Esophagus muscularis mucosa (tissue), 4 donors: ENCODE data around the gene MATCAP1.

Source experiments
- CTCF ChIP-seq, 3 experiments: fragments of 200-600 bp in 2 of 3; fragments of 450-650 bp in 1 of 3; sonication (generic) in 2 of 3; IDR thresholded peaks; one replicate each; pipeline ENCODE4 v1.5.1; 2017 to 2019; ENCODE audit warnings: antibody characterized with exemption in 3 of 3, mild to moderate bottlenecking in 2 of 3, moderate library complexity in 1 of 3
- EP300 ChIP-seq: sonication (generic); formaldehyde crosslinking; IDR thresholded peaks from one replicate; pipeline ENCODE4 v1.6.1; 2017; ENCODE audit warnings: antibody characterized with exemption
- POLR2A ChIP-seq: fragments of 450-650 bp; IDR thresholded peaks from one replicate; pipeline ENCODE4 v1.6.1; 2017; ENCODE audit warnings: antibody characterized with exemption, moderate library complexity, mild to moderate bottlenecking, low read depth
- POLR2AphosphoS5 ChIP-seq, 2 donors: sonication (generic); formaldehyde crosslinking; IDR thresholded peaks; one replicate each; pipeline ENCODE4 v1.6.1; 2017; ENCODE audit warnings: antibody characterized with exemption in 2 of 2

- no peak for TF ChIP-seq CTCF (IDR thresholded peaks at IDR 0.05)
- no peak for TF ChIP-seq POLR2A
- TF ChIP-seq POLR2AphosphoS5 (IDR thresholded peaks at IDR 0.05): no peak
- TF ChIP-seq EP300: no peak
These were observed 25.8 kb upstream of the MATCAP1 start for GRCh38 chr16:67209565-67209964.
